Aorta (tissue), 5 donors: ENCODE results near the gene PRDX5. TPM values are rescaled to one million over a fixed set of nuclear protein-coding genes. Genes with fewer than 3 reads are reported as not detected.

Source experiments
- ATAC-seq: fragments of 200-7000 bp; cut with Tn5 transposase; one replicate; pipeline ENCODE4 v1.9.1; 2022; ENCODE audit warnings: moderate library complexity; ENCODE audit not compliant: low FRiP score
- DNase-seq, 2 donors: peaks; one replicate each; pipeline ENCODE4 v3.0.0-alpha.2; 2020
- H3K27ac ChIP-seq, 2 donors: one replicate each; pipeline ENCODE4 v1.5.1; 2013; ENCODE audit warnings: low read length in 2 of 2, mild to moderate bottlenecking in 2 of 2, moderate library complexity in 2 of 2, control low read depth in 1 of 2, inconsistent platforms in 1 of 2, low read depth in 1 of 2
- H3K27me3 ChIP-seq, 2 donors: one replicate each; pipeline ENCODE4 v1.6.1; 2013; ENCODE audit warnings: control low read depth in 1 of 2, low read length in 1 of 2, mild to moderate bottlenecking in 1 of 2, moderate library complexity in 1 of 2; ENCODE audit not compliant: insufficient read depth in 2 of 2, control insufficient read depth in 1 of 2
- H3K36me3 ChIP-seq, 2 donors: one replicate each; pipeline ENCODE4 v1.6.1; 2013; ENCODE audit warnings: control low read depth in 1 of 2, low read length in 1 of 2, mild to moderate bottlenecking in 1 of 2; ENCODE audit not compliant: insufficient read depth in 2 of 2, control insufficient read depth in 1 of 2
- H3K4me1 ChIP-seq, 2 donors: one replicate each; pipeline ENCODE4 v1.6.1; 2013; ENCODE audit warnings: low read length in 2 of 2, control low read depth in 1 of 2, mild to moderate bottlenecking in 1 of 2, moderate library complexity in 1 of 2; ENCODE audit not compliant: insufficient read depth in 2 of 2, control insufficient read depth in 1 of 2
- H3K4me3 ChIP-seq, 2 donors: one replicate each; pipeline ENCODE4 v1.5.1; 2013; ENCODE audit warnings: low read length in 2 of 2, control low read depth in 1 of 2, mild to moderate bottlenecking in 1 of 2
- H3K9me3 ChIP-seq: one replicate; pipeline ENCODE4 v1.6.1; 2013; ENCODE audit warnings: mild to moderate bottlenecking, low read length; ENCODE audit not compliant: control insufficient read depth
- WGBS, 2 donors: extraction: QIAGEN DNeasy Blood & Tissue Kit; methylation state at CpG; one replicate each; pipeline ENCODE4 v1.1.7; 2013; 5-methylcytosine and 5-hydroxymethylcytosine counted together
- intact Hi-C, 2 donors: fragments of 100-400 bp; cut with DNase I; formaldehyde crosslinking; loops; one replicate each; pipeline versions ENCODE4 v1.14.2 to v1.15.0; 2022
- polyA plus RNA-seq, 2 donors: library from polyadenylated mRNA; stranded (reverse); fragments of 200-250 nt; gene quantifications; one replicate each; pipeline ENCODE4 v1.2.3, GENCODE V29; 2013
- total RNA-seq, 2 donors: library from RNA; stranded (reverse); fragmentation: NEBNext Ultra II Directional; extraction: Animal tissue kit (Norgen Biotek cat#: 25700); gene quantifications; one replicate each; pipeline ENCODE4 v1.2.1, GENCODE V29; 2021
- donor health status: healthy with polysubstance abuse.
- donor health status: Bipolar disorder and iron deficiency.
- donor health status: DM: no; HTN: no; CAD: no.
- donor health status: DM: no; HTN: no; CAD: no.
- donor health status: DM: yes; HTN: yes; CAD: no.

PRDX5 gene
- total and polyA plus RNA-seq, 4 donors = 69.9 to 316 (median 142) TPM

DNA sequence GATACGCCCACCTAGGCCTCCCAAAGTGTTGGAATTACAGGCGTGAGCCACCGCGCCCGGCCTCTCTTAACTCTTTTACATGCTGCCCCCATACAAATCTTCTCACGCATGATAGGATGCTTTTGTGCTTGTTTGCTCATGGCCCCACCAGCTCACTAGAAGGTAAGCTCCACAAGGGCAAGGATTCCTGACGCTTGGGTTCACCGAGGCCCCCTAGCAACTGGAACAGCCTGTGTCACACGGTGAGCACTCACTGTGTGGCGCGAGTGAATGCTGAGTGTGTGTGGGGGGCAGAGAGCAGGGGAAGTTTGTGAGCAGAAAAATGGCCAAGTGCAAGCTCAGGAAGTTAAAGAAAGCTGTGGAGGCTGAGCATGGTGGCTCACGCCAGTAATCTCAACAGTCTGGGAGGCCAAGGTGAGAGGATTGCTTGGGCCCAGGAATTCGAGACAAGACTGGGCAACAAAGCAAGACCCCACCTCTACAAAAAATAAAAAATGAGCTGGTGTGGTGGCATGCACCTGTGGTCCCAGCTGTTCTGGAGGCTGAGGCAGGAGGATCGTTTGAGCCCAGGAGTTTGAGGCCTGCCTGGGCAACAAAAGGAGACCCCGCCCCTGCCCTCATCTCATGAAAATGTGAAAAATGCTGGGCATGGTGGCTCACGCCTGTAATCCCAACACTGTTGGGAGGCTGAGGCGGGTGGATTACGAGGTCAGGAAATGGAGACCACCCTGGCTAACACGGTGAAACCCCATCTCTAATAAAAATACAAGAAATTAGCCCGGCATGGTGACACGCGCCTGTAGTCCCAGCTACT, 35.8 kb upstream of the PRDX5 start:
- H3K27ac ChIP-seq = no peak overlapping the region
- H3K4me1 ChIP-seq = no peaks in the 10 kb centered on the region
- H3K27me3 ChIP-seq = no peaks in the 10 kb centered on the region
- no peak overlapping the region for H3K4me3 ChIP-seq
- no peaks in the 10 kb centered on the region for H3K9me3 ChIP-seq
- intact Hi-C loops = no loop called here
- ATAC-seq (no peak), DNase-seq (no peak)
- no peaks in the 10 kb centered on the region for H3K36me3 ChIP-seq
- WGBS, 2 donors = 92 to 93% methylated on average over 22 of the region's 22 CpGs

- ATAC-seq (no peak), DNase-seq (no peak)
- H3K9me3 ChIP-seq = no peaks in the 10 kb centered on the region
- no peaks in the 10 kb centered on the region for H3K36me3 ChIP-seq
- no peak overlapping the region for H3K27ac ChIP-seq
- no peak overlapping the region for H3K4me3 ChIP-seq
- 81 to 95% methylated on average over 3 of the region's 3 CpGs for WGBS, 2 donors
- no peaks in the 10 kb centered on the region for H3K4me1 ChIP-seq
- intact Hi-C loops = no loop called here
- H3K27me3 ChIP-seq = no peaks in the 10 kb centered on the region
Measured at GRCh38 chr11:64283092-64283491, 34.8 kb upstream of the PRDX5 start.

- DNase-seq (peak; percentile 97 to 98), ATAC-seq (peak; percentile 94)
- 2% methylated on average over 39 to 44 of the region's 44 CpGs for WGBS, 2 donors
- Histone ChIP-seq H3K4me3 (peak within 1 kb of the TSS; percentile 77 to 88), H3K27ac (peak within 1 kb of the TSS; percentile 5 to 72), H3K9me3 (no peaks in the 10 kb centered on the region), H3K27me3 (no peaks in the 10 kb centered on the region), H3K36me3 (no peaks in the 10 kb centered on the region), H3K4me1 (no peaks in the 10 kb centered on the region)
- intact Hi-C loops = no loop called here
Measured at GRCh38 chr11:64284048-64284961, 33.6 kb upstream of the PRDX5 start, which contains the start of gene BAD. Gene BAD (minus strand): TSS chr11:64284665. CDS start chr11:64284368, 297 bp downstream.

GRCh38 chr11:64284962-64285884, 32.7 kb upstream of the PRDX5 start, which contains the start of gene GPR137:
Gene GPR137 (plus strand): TSS chr11:64285848. CDS start chr11:64286525, 677 bp downstream.
- intact Hi-C loops = no loop called here
- 0 to 1% methylated on average over 67 to 102 of the region's 102 CpGs for WGBS, 2 donors
- no peaks in the 10 kb centered on the region for H3K36me3 ChIP-seq
- peak; percentile 91 to 96 for DNase-seq
- peak within 1 kb of the TSS; percentile 77 to 88 for H3K4me3 ChIP-seq
- no peaks in the 10 kb centered on the region for H3K27me3 ChIP-seq
- no peaks in the 10 kb centered on the region for H3K9me3 ChIP-seq
- H3K4me1 ChIP-seq = no peaks in the 10 kb centered on the region
- peak; percentile 90 for ATAC-seq
- H3K27ac ChIP-seq = peak within 1 kb of the TSS; percentile 5 to 72

- no peak for DNase-seq
- intact Hi-C loops = no loop called here
- WGBS, 2 donors = 24 to 31% methylated on average over 30 to 40 of the region's 40 CpGs
Measured at GRCh38 chr11:64285885-64286800, 31.8 kb upstream of the PRDX5 start.

DNA sequence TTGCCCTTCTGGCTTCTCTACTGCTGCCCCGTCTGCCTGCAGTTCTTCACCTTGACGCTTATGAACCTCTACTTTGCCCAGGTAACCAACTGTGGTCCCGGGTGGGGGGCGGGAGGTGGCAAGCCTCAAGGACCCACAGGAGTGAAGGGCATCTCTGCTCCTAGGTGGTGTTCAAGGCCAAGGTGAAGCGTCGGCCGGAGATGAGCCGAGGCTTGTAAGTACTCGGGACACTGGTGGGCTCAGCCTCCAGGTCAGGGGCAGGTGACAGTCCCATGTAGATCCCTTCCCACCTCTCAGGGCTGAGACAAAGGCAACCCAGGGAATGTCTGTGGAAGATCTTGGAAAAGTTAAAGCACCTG, 31.1 kb upstream of the PRDX5 start:
- Histone ChIP-seq H3K9me3 (no peaks in the 10 kb centered on the region), H3K4me1 (no peaks in the 10 kb centered on the region), H3K36me3 (no peaks in the 10 kb centered on the region), H3K27me3 (no peaks in the 10 kb centered on the region), H3K4me3 (no peak overlapping the region), H3K27ac (no peak overlapping the region)
- ATAC-seq (no peak), DNase-seq (no peak)
- intact Hi-C loops = no loop called here
- WGBS, 2 donors = 88 to 90% methylated on average over 9 of the region's 9 CpGs

More at GRCh38 chr11:64285885-64286800, 31.8 kb upstream of the PRDX5 start:
- no peak for ATAC-seq
- no peaks in the 10 kb centered on the region for H3K27me3 ChIP-seq
- H3K4me3 ChIP-seq = peak overlapping the region; percentile 55 to 77
- H3K9me3 ChIP-seq = no peaks in the 10 kb centered on the region
- no peaks in the 10 kb centered on the region for H3K36me3 ChIP-seq
- H3K27ac ChIP-seq = no peak overlapping the region
- no peaks in the 10 kb centered on the region for H3K4me1 ChIP-seq

GRCh38 chr11:64287676-64288352, 30.1 kb upstream of the PRDX5 start:
- DNase-seq = no peak
- Histone ChIP-seq H3K27me3 (no peaks in the 10 kb centered on the region), H3K36me3 (no peaks in the 10 kb centered on the region), H3K27ac (no peak overlapping the region), H3K4me1 (no peaks in the 10 kb centered on the region), H3K4me3 (no peak overlapping the region), H3K9me3 (no peaks in the 10 kb centered on the region)
- WGBS, 2 donors = 96 to 97% methylated on average over 33 of the region's 33 CpGs
- no peak for ATAC-seq
- intact Hi-C loops = no loop called here
